Inferior parietal cortex (tissue), 1 donor: ENCODE data around the gene SEL1L3.

Source experiments
- DNase-seq: peaks from one replicate; pipeline ENCODE4 v3.0.0-alpha.2; 2016; ENCODE audit errors: extremely low spot score

SEL1L3 gene

DNA sequence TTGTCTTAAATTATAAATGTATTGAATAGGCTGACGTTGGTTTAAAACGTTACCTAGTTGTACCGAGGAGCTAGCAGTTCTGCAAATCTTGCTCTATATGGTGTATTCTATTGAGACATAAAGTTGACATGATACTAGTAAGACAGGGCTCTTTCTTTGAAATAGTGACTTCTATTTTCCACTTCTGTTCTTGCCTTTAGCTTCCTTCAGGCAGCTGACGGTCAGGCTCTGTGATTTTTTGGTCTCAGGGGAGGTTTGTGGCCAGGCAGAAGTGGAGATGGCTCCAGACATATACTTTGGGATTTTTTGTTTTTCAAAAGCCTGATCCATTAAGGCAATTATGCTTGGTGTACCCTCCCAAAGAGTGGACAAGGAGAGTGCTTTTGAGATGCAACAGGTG, 111.9 kb downstream of the SEL1L3 start:
- no peak for DNase-seq

DNA sequence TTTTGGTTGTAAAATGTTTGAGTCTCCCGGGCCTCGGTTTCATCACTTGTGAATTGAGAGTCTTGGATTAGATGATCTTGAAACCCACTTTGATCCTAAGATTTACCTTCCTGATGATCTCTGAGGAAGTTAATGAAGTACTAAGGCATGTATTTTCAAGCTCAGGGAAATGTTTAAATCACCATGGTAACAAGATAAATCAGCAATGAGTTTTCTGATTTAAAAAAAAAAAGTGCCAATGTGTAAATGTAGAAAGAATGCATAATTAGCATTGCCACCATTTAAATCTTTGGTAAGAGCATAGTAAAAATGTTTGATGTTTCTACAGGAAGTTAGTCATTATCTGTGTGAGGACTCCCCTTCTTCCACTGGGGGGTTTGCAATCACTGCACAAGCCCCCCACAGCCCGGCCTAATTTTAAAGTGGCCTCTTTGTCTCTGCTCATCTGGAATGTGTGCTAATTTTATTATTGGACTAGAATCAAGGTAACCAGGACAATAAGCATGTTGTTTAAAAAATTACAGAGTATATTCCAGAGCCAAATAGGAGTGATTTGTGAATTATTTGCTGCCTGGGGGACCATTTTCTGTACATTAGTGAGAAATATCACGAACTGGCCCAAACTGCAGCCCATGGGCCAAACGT, 113.5 kb downstream of the SEL1L3 start:
- no peak for DNase-seq

DNA sequence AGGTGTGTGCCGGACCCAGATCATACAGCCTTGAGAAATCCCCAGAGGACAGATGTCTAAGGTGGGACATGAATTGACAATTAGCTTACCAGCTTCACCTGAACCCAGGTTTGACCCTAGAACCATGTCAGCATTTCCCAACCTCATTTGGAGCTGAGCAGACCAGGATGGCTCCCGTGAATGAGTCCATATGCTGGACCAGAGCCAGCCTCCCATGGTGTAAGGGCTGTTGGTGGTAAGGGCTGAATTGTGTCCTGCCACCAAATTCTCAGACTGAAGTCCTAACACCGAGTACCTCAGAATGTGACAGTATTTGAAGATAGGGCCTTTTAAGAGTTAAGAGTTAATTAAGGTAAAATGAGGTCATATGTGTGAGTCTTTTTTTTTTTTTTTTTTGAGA, 118.8 kb downstream of the SEL1L3 start:
- DNase-seq: no peak

DNA sequence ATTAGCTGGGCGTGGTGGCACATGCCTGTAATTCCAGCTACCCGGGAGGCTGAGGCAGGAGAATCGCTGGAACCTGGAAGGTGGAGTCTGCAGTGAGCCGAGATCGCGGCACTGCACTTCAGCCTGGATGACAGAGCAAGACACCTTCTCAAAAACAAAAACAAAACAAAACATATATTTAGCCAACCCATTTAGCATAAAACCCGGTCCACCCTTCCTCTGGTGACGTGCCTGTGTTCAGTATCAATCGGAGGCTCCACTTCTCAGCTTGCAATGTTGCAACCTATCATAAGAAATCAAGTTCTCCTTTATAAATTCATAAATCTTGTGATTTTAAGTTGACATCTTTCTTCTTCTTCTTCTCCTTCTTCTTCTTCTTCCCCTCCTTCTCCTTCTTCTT, 133.2 kb downstream of the SEL1L3 start:
- DNase-seq: no peak

DNA sequence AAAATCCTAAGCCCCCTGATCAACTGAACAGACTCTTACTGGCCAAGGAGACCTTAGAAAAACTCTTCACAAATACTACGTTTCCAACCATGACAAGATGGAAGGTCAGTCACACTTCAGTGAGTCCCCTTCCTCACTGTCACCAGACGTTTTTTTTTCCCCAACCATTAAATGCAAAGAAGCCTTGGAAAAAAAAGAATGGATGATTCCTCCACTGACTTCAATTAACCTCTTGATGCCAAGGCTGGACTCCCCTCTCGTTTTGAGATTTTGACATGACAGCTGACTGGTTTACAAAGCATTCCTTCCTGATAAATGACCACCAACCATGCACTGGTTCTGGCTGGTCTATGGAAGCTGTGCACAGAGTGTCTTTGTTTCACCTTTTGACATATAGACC, 133.9 kb downstream of the SEL1L3 start:
- no peak for DNase-seq

DNA sequence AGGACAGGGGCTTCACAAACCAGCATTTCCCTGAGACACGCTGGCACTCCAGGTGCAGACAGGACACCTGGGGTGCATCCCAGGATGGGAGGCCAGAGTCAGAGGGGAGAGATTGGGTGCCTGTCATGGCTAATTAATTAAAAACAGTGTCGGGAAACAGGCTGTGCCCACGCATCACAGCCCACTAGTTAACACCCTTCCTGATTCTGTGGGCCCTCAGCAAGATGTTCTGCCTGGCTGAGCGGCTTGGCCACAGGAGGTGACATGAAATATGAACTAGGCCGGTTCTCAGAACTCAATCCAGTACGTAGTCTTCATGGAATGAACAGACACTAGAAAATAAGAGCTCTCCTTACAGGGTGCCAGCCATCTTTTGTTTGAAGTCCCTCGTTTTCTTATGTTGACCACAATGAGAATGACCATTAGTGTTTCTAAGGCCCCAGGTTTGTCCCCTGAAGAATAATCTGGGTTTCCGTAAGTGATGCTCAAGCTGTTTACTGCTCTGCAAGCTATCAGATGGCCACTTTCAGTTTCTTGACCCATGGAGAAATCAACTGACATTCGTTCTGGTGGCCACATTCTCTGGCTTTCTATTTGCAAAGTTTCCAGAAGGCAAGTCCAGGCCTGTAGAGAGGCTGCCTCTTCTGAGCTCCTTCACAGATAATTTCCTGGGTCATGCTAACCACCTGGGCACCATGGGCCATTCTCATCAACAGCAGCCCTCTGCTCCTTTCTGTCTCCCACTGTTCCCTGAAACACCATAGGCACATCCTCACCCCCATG, 134.9 kb downstream of the SEL1L3 start:
- no peak for DNase-seq

DNA sequence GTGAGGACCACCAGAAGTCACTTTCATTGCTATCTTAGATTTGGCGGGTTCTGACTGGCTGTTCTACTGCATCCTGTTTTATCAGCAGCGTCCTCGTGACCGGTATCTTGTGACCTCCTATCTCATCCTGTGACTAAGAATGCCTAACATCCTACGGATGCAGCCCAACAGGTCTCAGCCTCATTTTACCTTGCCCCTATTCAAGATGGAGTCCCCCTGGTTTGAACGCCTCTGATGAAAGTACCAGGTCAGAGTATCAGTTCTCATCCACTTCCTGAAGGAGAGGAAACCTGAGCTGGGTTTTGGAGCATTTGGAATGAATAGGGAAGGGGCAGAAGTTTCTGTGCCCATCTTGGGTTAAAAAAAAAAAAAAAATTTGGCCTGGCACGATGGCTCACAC, 136.9 kb downstream of the SEL1L3 start:
- no peak for DNase-seq

DNA sequence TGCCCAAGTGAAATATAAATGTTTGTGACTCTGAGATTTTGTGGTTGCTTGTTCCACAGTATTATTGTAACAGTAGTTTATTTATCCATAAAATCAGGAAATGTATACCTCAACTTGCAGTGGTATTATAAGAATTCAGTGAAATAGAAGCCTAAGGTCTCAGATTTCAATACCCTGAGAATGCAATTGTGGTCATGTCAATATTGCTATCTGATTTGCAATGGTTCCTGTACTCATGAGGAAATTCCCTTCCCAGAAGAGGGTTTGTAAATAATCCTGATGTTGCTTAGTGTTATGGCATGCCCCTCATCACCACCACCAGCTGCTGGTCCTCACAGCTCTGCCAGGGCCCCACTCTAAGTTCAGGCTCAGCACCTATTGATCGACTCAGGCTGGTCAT, 139.4 kb downstream of the SEL1L3 start:
- DNase-seq: no peak

DNA sequence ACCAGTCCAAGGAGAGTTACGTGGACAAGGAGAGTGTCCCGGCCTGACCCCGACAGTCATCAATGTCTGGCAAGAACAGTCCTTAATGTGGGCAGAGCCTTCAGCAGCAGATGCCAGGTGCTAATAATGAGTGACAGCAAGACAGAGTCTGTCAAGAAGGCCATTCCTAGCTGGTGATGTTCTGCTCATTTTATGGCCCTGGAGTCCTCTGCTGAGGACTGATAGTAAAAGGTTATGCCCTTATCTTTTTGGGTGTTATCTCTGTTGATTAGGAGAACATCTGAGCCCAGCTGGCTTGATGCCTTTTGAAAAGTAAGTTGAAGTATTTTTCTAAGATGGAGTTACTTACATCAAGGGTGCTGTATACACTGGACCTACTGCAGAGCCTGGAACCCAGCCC, 139.8 kb downstream of the SEL1L3 start:
- no peak for DNase-seq

DNA sequence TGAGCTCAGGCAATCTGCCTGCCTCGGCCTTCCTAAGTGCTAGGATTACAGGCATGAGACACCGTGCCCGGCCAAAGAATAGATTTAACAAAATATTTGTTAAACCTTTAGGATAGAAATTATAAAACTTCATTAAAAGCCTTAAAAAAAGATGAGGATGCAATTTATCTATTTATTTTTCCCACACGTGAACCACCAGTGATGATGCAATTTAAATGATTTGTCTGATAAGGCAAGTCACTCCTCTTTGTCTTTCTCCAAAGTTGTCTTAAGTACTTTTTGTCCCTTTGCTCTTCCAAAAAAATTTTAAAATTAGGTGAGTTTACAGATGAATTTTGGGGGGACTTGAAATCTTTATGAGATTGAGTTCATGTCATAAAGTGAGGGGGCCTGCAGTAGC, 149.0 kb downstream of the SEL1L3 start:
- no peak for DNase-seq

DNA sequence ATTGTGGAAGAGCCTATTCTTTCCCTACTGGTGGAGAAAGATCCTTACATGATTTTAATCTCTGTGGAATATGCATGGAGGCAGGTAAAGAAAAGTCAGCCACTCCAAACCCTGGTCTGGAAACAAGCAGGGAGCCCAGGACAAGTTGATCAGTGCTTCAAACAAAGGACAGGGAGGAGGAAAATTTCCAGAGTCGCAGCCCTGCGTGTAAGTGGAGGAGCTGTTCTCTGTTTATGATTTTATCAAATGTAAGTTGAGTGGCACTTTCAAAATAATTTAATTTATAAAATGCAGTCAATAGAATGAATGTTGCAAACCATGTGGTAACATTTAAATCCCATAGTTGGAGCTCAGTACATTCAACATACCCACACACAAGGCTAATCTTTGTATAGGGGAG, 150.2 kb downstream of the SEL1L3 start:
- no peak for DNase-seq

DNA sequence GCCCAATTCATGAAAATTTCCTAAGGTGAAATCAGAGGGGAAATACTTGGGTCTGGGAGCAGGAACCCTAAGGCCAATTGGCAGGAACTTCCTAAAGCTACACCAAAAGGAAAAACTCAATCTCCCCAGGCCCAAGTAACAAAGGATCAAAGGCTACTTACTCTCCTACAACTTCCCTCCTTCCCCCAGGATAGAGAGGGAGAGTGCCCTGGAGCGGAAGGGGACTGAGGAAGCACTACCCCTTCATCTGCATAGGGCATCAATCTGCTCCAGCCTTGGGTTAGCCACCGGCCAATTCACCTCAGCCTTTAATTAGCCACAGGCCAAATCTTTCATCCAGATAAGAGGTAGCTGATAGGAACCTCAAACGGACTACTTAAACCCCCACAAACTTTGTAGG, 152.2 kb downstream of the SEL1L3 start:
- DNase-seq: no peak

DNA sequence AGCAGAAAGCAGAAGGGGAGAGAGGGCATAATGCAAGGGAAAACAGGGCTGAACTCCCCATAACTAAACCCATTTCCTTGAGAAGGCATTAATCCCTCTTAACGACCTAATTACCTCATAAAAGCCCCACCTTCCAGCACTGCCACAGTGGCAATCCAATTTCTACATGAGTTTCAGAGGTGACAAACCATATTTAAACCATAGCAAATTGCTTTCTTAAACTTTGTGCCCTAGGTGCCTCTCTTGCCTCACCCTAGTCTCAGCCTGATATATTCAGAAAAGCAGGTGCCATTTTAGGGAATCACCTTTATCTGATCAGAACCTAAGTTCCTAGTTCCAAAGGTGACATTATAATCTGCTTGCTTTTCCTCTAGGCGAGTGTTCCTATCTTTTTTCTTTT, 158.3 kb downstream of the SEL1L3 start:
- DNase-seq: no peak

DNA sequence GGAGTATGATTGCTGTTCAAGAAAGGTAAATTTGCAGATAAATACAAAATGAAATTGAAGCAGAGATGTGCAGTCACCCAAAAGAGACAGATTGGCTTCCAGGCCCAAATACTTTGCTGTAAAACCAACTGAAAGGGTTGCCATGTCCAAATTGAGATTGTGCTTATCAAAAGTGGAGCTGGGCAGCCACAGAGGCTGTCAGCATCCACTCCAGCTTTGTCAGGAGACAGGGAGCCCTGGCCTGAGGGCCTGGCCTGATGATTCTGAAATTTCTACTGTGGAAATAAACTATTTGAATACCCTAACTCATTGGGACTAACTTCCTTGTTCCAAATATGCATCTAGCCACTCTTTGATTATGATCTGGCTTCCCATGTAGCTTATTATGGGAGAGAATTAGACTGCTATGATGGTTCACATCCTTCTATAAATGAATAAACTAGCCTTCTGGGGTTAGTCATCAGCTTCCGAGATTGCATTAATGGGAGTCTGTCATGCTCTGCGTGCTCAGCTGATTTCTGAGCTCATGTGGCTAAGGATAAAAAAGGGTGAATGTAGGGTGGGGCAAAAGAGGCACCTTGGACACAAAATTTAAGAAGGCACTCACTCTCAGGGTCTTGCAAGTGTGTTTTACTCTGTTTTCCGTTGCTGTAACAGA, 158.9 kb downstream of the SEL1L3 start:
- DNase-seq: no peak

DNA sequence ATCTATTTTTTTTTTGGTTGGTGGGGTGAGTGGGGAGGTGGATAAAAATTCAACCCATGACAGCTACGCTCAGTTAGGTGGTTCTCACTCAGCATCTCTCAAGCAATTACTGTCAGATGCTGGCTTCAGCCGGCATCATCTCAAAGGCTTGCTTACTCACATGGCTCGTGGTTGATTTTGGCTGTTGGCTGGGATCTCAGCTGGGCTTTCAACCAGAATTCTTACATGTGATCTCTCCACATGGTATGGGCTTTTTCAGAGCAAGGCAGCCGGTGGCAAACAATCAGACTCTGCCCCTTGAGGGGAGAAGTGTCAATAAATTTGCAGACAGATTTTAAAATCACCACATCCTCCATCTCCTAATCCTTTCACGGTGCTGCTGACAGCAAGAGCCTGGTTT, 159.9 kb downstream of the SEL1L3 start:
- DNase-seq: peak; percentile 48

DNA sequence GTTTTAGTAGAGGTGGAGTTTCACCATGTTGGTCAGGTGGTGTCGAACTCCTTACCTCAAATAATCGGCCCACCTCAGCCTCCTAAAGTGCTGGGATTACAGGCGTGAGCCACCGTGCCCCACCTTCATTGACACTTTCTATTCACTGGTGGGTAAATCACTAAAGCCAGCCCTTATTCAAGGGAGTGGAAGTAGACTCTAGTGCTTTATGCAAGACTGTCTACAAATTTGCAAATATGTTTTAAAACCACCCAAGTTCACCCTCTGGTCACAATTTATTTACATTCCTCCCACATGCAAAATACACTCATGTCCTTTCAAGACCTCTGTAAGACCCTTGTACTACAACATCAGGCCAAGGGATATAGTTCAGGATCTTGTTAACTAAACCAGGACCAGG, 162.1 kb downstream of the SEL1L3 start:
- no peak for DNase-seq

DNA sequence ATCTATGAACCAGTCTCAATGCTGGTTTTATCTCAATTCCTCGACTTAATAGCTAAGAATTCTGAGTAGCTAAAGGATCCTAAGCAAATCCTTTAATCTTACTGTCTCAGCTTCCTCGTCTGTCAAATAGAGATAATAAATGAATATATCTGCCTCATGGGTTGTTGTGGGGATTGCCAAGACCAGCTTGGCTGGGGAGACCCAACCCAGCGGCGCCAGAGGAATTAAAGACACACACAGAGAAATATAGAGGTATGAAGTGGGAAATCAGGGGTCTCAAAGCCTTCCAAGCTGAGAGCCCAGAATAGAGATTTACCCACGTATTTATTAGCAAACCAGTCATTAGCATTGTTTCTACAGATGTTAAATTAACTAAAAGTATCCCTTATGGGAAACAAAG, 165.3 kb downstream of the SEL1L3 start:
- no peak for DNase-seq
